Osteocyte (in vitro differentiated cells): Measurements from ENCODE around the gene RMI2. TPM values are rescaled to one million over a fixed set of nuclear protein-coding genes. Genes with fewer than 3 reads are reported as not detected.
A peak's percentile ranks its signal among the peaks of the same experiment; 100 is the strongest.

Source experiments
- DNase-seq: peaks from one replicate; pipeline ENCODE4 v3.0.0; 2021; ENCODE audit warnings: mixed read lengths; ENCODE audit not compliant: unreplicated experiment; ENCODE audit errors: extremely low spot score
- H3K27ac Mint-ChIP-seq: one replicate; pipeline ENCODE4 v1.8.0; 2021; ENCODE audit warnings: mild to moderate bottlenecking, mixed read lengths; ENCODE audit not compliant: unreplicated experiment
- H3K27me3 Mint-ChIP-seq: one replicate; pipeline ENCODE4 v1.8.0; 2021; ENCODE audit warnings: mixed read lengths; ENCODE audit not compliant: unreplicated experiment
- H3K36me3 Mint-ChIP-seq: one replicate; pipeline ENCODE4 v1.8.0; 2021; ENCODE audit warnings: mixed read lengths; ENCODE audit not compliant: unreplicated experiment
- H3K4me1 Mint-ChIP-seq: one replicate; pipeline ENCODE4 v1.8.0; 2021; ENCODE audit warnings: mixed read lengths; ENCODE audit not compliant: unreplicated experiment
- H3K4me3 Mint-ChIP-seq: one replicate; pipeline ENCODE4 v1.8.0; 2021; ENCODE audit warnings: mild to moderate bottlenecking, moderate library complexity, mixed read lengths; ENCODE audit not compliant: unreplicated experiment
- H3K9me3 Mint-ChIP-seq: one replicate; pipeline ENCODE4 v1.8.0; 2021; ENCODE audit warnings: mixed read lengths; ENCODE audit not compliant: unreplicated experiment
- total RNA-seq: library from RNA; stranded (reverse); gene quantifications from 2 replicates; pipeline ENCODE4 v1.2.1, GENCODE V29; 2021
- TF ChIP-seq, protein P1 (sequence below): fragments of 200-600 bp; sonication (generic); IDR thresholded peaks from 2 replicates; pipeline ENCODE4 v1.5.0; 2021; ENCODE audit warnings: antibody characterized with exemption, mild to moderate bottlenecking, moderate library complexity

The RMI2 gene
- total RNA-seq, 1 donor from 2014 or later = 4.1 TPM

GRCh38 chr16:11326737-11327276, 18.5 kb upstream of the RMI2 start:
- H3K27me3 Mint-ChIP-seq = no peaks in the 10 kb centered on the region
- no peaks in the 10 kb centered on the region for H3K36me3 Mint-ChIP-seq
- no peak overlapping the region for H3K4me3 Mint-ChIP-seq
- no peaks in the 10 kb centered on the region for H3K9me3 Mint-ChIP-seq
- TF ChIP-seq, protein P1, sequence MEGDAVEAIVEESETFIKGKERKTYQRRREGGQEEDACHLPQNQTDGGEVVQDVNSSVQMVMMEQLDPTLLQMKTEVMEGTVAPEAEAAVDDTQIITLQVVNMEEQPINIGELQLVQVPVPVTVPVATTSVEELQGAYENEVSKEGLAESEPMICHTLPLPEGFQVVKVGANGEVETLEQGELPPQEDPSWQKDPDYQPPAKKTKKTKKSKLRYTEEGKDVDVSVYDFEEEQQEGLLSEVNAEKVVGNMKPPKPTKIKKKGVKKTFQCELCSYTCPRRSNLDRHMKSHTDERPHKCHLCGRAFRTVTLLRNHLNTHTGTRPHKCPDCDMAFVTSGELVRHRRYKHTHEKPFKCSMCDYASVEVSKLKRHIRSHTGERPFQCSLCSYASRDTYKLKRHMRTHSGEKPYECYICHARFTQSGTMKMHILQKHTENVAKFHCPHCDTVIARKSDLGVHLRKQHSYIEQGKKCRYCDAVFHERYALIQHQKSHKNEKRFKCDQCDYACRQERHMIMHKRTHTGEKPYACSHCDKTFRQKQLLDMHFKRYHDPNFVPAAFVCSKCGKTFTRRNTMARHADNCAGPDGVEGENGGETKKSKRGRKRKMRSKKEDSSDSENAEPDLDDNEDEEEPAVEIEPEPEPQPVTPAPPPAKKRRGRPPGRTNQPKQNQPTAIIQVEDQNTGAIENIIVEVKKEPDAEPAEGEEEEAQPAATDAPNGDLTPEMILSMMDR = no peak
- DNase-seq = no peak
- H3K27ac Mint-ChIP-seq = peak overlapping the region; percentile 68
- H3K4me1 Mint-ChIP-seq = peaks cover 55% of the 10 kb centered on the region

DNA sequence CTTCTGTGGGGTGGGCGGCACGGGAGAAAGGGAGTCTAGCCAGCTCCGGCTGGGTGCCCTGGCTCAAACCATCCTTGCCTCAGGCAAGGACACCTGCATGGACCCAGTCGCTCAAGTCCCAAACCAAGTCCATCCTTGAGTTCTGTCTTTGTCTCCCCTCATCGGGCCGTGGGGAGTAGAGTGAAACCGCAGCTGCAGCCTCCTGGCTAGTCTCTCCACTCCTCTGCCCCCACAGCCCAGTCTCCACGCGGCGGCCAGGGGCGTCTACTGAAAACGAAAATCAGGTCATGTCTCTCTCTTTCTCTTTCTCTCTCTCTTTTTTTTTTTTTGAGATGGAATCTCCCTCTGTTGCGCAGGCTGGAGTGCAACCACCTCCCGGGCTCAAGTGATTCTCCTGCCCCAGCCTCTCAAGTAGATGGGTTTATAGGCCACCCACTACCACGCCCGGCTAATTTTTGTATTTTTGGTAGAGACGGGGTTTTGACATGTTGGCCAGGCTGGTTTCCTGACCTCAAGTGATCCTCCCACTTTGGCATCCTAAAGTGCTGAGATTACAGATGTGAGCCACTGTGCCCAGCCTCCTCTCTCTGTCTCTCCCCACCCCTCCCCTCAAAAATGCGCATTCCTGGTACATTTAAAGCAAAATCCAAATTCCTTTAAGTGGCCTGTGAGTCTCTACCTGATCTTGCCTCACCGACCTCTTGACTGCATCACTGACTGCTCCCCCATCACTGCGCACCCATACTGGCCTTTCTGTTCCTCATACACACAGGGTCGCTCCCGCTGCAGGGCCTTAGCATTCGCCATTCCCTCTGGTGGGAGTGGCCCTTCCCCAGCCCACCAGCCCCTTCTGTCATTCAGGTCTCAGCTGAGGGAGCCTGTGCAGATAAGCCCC, 17.7 kb upstream of the RMI2 start:
- no peaks in the 10 kb centered on the region for H3K36me3 Mint-ChIP-seq
- no peak for DNase-seq

GRCh38 chr16:11328172-11329070, 16.8 kb upstream of the RMI2 start:
- Mint-ChIP-seq H3K4me1 (peaks cover 43% of the 10 kb centered on the region), H3K36me3 (no peaks in the 10 kb centered on the region), H3K4me3 (peak overlapping the region; percentile 47), H3K9me3 (no peaks in the 10 kb centered on the region), H3K27ac (peak overlapping the region; percentile 76), H3K27me3 (no peaks in the 10 kb centered on the region)
- no peak for DNase-seq
- TF ChIP-seq, protein P1 = no peak

More for the DNA sequence above, 17.7 kb upstream of the RMI2 start:
- TF ChIP-seq, protein P1 = no peak
- H3K27me3 Mint-ChIP-seq = no peaks in the 10 kb centered on the region
- no peak overlapping the region for H3K27ac Mint-ChIP-seq
- no peaks in the 10 kb centered on the region for H3K9me3 Mint-ChIP-seq
- H3K4me3 Mint-ChIP-seq = no peak overlapping the region
- H3K4me1 Mint-ChIP-seq = peaks cover 50% of the 10 kb centered on the region

DNA sequence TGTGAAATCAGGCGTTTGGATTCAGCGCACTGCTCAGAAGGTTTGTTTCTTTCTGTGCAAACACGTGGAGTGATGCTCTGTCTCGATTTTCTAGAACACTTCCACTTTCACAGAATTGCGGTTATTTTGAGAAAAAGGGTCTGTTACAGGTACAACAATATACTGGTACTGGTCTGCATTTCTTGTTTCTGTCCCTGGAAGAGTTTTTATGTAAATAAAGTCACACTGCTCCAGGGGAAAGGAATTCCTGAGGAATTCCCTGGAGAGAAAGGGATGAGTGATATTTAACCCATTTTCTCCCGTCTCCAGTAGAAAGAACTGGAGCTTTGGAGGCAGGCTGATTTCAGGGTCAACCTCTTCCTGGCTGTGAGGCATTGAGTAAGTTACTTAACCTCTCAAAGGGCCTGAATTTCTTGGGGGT, 16.2 kb upstream of the RMI2 start:
- peak overlapping the region; percentile 76 for H3K27ac Mint-ChIP-seq
- DNase-seq = no peak
- peaks cover 47% of the 10 kb centered on the region for H3K4me1 Mint-ChIP-seq
- H3K36me3 Mint-ChIP-seq = no peaks in the 10 kb centered on the region
- H3K9me3 Mint-ChIP-seq = no peaks in the 10 kb centered on the region
- no peaks in the 10 kb centered on the region for H3K27me3 Mint-ChIP-seq
- TF ChIP-seq, protein P1 = no peak
- peak overlapping the region; percentile 47 for H3K4me3 Mint-ChIP-seq
